Liver (tissue), 3 donors: ENCODE data around the gene MARK2.

ENCODE experiments used
- EGR1 ChIP-seq, 2 donors: IDR thresholded peaks; 2 replicates each; pipeline ENCODE4 v1.6.1; 2016 to 2018; ENCODE audit warnings: antibody characterized with exemption in 2 of 2, low read depth in 2 of 2
- MAX ChIP-seq: IDR thresholded peaks from 2 replicates; pipeline ENCODE4 v1.6.1; 2016; ENCODE audit warnings: antibody characterized with exemption
- SP1 ChIP-seq: IDR thresholded peaks from 2 replicates; pipeline ENCODE4 v1.6.1; 2018; ENCODE audit warnings: antibody characterized with exemption, mild to moderate bottlenecking
- TF ChIP-seq, protein P1 (sequence below): fragments of 150-350 bp; IDR thresholded peaks from 2 replicates; pipeline ENCODE4 v1.5.1; 2017; ENCODE audit warnings: improper control_type of control experiment, low read depth, low read length; ENCODE audit not compliant: missing input control
- donor health status: healthy.
- donor health status: healthy.

DNA sequence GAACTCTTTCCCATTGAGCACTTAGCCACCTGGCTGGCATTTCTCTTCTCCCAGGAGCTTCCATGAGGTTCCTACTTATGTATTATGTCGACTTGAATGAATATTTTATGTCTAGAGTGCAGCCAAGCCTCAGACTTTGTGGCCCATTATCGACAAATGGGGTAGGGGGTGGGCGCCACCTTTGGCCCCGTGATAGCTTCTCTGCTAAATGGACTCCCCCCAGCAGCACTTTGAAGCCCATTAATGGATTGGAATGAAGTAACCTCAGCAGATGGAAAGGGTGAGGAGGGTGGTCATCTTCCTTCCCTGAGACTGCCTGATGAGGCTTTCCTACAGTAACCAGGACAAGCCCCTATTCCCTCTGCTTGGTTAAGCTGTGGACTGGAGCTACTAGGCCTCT, 5.9 kb downstream of the MARK2 start:
- no peak for TF ChIP-seq EGR1 (IDR thresholded peaks at IDR 0.05; ENCODE audit: low read depth in 2 of 2)
- TF ChIP-seq, protein P1, sequence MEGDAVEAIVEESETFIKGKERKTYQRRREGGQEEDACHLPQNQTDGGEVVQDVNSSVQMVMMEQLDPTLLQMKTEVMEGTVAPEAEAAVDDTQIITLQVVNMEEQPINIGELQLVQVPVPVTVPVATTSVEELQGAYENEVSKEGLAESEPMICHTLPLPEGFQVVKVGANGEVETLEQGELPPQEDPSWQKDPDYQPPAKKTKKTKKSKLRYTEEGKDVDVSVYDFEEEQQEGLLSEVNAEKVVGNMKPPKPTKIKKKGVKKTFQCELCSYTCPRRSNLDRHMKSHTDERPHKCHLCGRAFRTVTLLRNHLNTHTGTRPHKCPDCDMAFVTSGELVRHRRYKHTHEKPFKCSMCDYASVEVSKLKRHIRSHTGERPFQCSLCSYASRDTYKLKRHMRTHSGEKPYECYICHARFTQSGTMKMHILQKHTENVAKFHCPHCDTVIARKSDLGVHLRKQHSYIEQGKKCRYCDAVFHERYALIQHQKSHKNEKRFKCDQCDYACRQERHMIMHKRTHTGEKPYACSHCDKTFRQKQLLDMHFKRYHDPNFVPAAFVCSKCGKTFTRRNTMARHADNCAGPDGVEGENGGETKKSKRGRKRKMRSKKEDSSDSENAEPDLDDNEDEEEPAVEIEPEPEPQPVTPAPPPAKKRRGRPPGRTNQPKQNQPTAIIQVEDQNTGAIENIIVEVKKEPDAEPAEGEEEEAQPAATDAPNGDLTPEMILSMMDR, result no peak
- TF ChIP-seq SP1, result no peak
- no peak for TF ChIP-seq MAX
